B cell (primary cell): ENCODE data around the gene NELFA. TPM values are rescaled to one million over a fixed set of nuclear protein-coding genes. Genes with fewer than 3 reads are reported as not detected.

Source experiments
- ATAC-seq: fragments of 200-7000 bp; cut with Tn5 transposase; one replicate; pipeline ENCODE4 v1.10.0; 2021; ENCODE audit warnings: low read depth, mild to moderate bottlenecking, moderate number of reproducible peaks, moderate library complexity
- CTCF ChIA-PET: fragments of 350-600 bp; sonication (Branson Sonifier 250); formaldehyde crosslinking; loops from one replicate; lab custom pipeline; 2021; ENCODE audit warnings: antibody characterized with exemption, inconsistent platforms; lab: Charles Lee
- POLR2A ChIA-PET: fragments of 350-600 bp; sonication (Branson Sonifier 250); formaldehyde crosslinking; loops from one replicate; lab custom pipeline; 2021; ENCODE audit warnings: antibody characterized with exemption; lab: Charles Lee
- DNase-seq: peaks from one replicate; pipeline ENCODE4 v3.0.0; 2013
- H2AFZ ChIP-seq: 2 replicates; pipeline ENCODE4 v1.6.1; 2012; ENCODE audit warnings: mild to moderate bottlenecking, low read depth, low read length; ENCODE audit not compliant: insufficient read depth, poor library complexity, severe bottlenecking
- H3K27ac ChIP-seq, 2 donors: 1 replicate in 1 of 2; 2 replicates in 1 of 2; pipeline ENCODE4 v1.5.1; 2012 to 2013; ENCODE audit warnings: low read length in 2 of 2, mild to moderate bottlenecking in 2 of 2, moderate library complexity in 1 of 2
- H3K27me3 ChIP-seq, 4 experiments: fragments of 200-600 bp in 1 of 4; sonication (generic) in 1 of 4; replicated peaks in 1 of 4; 1 replicate in 2 of 4; 2 replicates in 2 of 4; pipeline versions ENCODE4 v1.6.1 to v1.7.0; 2013 to 2016; ENCODE audit warnings: low read length in 3 of 4, mild to moderate bottlenecking in 2 of 4, mixed read lengths in 1 of 4, moderate library complexity in 1 of 4; ENCODE audit not compliant: insufficient read depth in 4 of 4, control insufficient read depth in 3 of 4; ENCODE audit errors: control extremely low read depth in 1 of 4
- H3K36me3 ChIP-seq, 2 experiments: replicated peaks in 1 of 2; 1 replicate in 1 of 2; 2 replicates in 1 of 2; pipeline versions ENCODE4 v1.6.1 to v1.7.1; 2013; ENCODE audit warnings: low read length in 1 of 2; ENCODE audit not compliant: insufficient read depth in 2 of 2, control insufficient read depth in 1 of 2; ENCODE audit errors: control extremely low read depth in 1 of 2, extremely low read depth in 1 of 2
- H3K4me1 ChIP-seq, 2 donors: fragments of 200-600 bp in 1 of 2; sonication (generic) in 1 of 2; 1 replicate in 1 of 2; 2 replicates in 1 of 2; pipeline versions ENCODE4 v1.5.1 to v1.6.1; 2013 to 2017; ENCODE audit warnings: low read length in 2 of 2; ENCODE audit not compliant: control insufficient read depth in 2 of 2, insufficient read depth in 2 of 2
- H3K4me2 ChIP-seq: replicated peaks from 2 replicates; pipeline ENCODE3; 2012; ENCODE audit warnings: mild to moderate bottlenecking, low read depth, low read length; ENCODE audit not compliant: poor library complexity, severe bottlenecking
- H3K4me3 ChIP-seq, 5 experiments: fragments of 200-600 bp in 1 of 5; sonication (generic) in 1 of 5; 1 replicate in 3 of 5; 2 replicates in 2 of 5; pipeline versions ENCODE4 v1.5.1 to v1.7.0; 2011 to 2016; ENCODE audit warnings: low read length in 4 of 5, mild to moderate bottlenecking in 4 of 5, low read depth in 2 of 5, control low read depth in 1 of 5, moderate library complexity in 1 of 5; ENCODE audit not compliant: insufficient read depth in 1 of 5; ENCODE audit errors: control extremely low read depth in 1 of 5, extremely low read depth in 1 of 5
- H3K79me2 ChIP-seq: fragments of 200-600 bp; sonication (generic); one replicate; pipeline ENCODE4 v1.6.0; 2016; ENCODE audit warnings: low read length; ENCODE audit not compliant: control insufficient read depth, insufficient read depth
- H3K9ac ChIP-seq: fragments of 200-600 bp; sonication (generic); 2 replicates; pipeline ENCODE4 v1.6.1; 2017; ENCODE audit warnings: mild to moderate bottlenecking, low read length, moderate library complexity
- H3K9me3 ChIP-seq, 3 donors: one replicate each; pipeline versions ENCODE4 v1.6.1 to v1.7.1; 2013; ENCODE audit warnings: low read length in 2 of 3; ENCODE audit not compliant: control insufficient read depth in 2 of 3, insufficient read depth in 1 of 3; ENCODE audit errors: control extremely low read depth in 1 of 3
- H4K20me1 ChIP-seq: 2 replicates; pipeline ENCODE4 v1.6.0; 2012; ENCODE audit warnings: mild to moderate bottlenecking, low read length; ENCODE audit not compliant: insufficient read depth, control insufficient read depth, poor library complexity, severe bottlenecking
- H3K27ac Mint-ChIP-seq: one replicate; pipeline ENCODE4 v1.8.0; 2021; ENCODE audit warnings: mixed read lengths
- H3K27me3 Mint-ChIP-seq: one replicate; pipeline ENCODE4 v1.8.0; 2021; ENCODE audit warnings: mixed read lengths
- H3K4me1 Mint-ChIP-seq: one replicate; pipeline ENCODE4 v1.8.0; 2021; ENCODE audit warnings: mixed read lengths
- H3K4me3 Mint-ChIP-seq: one replicate; pipeline ENCODE4 v1.8.0; 2021; ENCODE audit warnings: mixed read lengths
- H3K9me3 Mint-ChIP-seq: one replicate; pipeline ENCODE4 v1.8.0; 2022; ENCODE audit warnings: mixed read lengths; ENCODE audit not compliant: insufficient read depth
- CTCF ChIP-seq: fragments of 200-600 bp; IDR thresholded peaks from one replicate; pipeline ENCODE4 v1.8.0; 2022; ENCODE audit warnings: antibody characterized with exemption, mild to moderate bottlenecking
- EZH2 ChIP-seq: IDR thresholded peaks from 2 replicates; pipeline ENCODE4 v1.6.1; 2012; ENCODE audit warnings: borderline replicate concordance, low read depth, mild to moderate bottlenecking, moderate library complexity, low read length; ENCODE audit not compliant: insufficient read depth, poor library complexity, severe bottlenecking
- WGBS: methylation state at CpG from one replicate; pipeline ENCODE4 v1.1.5; 2013; ENCODE audit warnings: missing lambda C conversion rate; ENCODE audit not compliant: insufficient coverage; 5-methylcytosine and 5-hydroxymethylcytosine counted together
- intact Hi-C: fragments of 100-400 bp; cut with micrococcal nuclease; formaldehyde crosslinking; loops from one replicate; pipeline ENCODE4 v1.10.0; 2022
- polyA plus RNA-seq: library from polyadenylated mRNA; depleted of rRNA; stranded (reverse); fragments of >200 nt; gene quantifications from 2 replicates; pipeline ENCODE4 v1.2.3, GENCODE V29; 2012
- total RNA-seq, 2 donors: library from RNA; stranded (reverse); fragments of 120-200 nt in 1 of 2; gene quantifications; 1 replicate in 1 of 2; 2 replicates in 1 of 2; pipeline versions ENCODE4 v1.2.3 to v1.2.4, GENCODE V29; 2013 to 2022

Gene NELFA
- total and polyA plus RNA-seq, 2 donors (not counting 1 experiment from before 2014, with no cell fraction given): 42.8 to 60.7 TPM

- ATAC-seq (no peak), DNase-seq (no peak)
- WGBS: 95% methylated on average over 13 of the region's 14 CpGs
- no peaks in the 10 kb centered on the region for H3K9me3 Mint-ChIP-seq
- no peak overlapping the region for H3K4me2 ChIP-seq
- ChIA-PET CTCF (no interaction called here), POLR2A (no interaction called here)
- H3K36me3 ChIP-seq: peaks cover 0 to 39% of the 10 kb centered on the region in 2 experiments
- no peaks in the 10 kb centered on the region for H4K20me1 ChIP-seq
- H3K79me2 ChIP-seq: no peaks in the 10 kb centered on the region
- no peaks in the 10 kb centered on the region for H3K4me1 ChIP-seq
- no peak overlapping the region for H3K27ac ChIP-seq
- H3K27me3 ChIP-seq: no peaks in the 10 kb centered on the region
- H3K4me1 Mint-ChIP-seq: no peaks in the 10 kb centered on the region
- H3K27me3 Mint-ChIP-seq: no peaks in the 10 kb centered on the region
- TF ChIP-seq CTCF (no peak), EZH2 (no peak)
- intact Hi-C loops: no loop called here
- H3K4me3 ChIP-seq: no peak overlapping the region
- H2AFZ ChIP-seq: no peak overlapping the region
- H3K4me3 Mint-ChIP-seq: no peak overlapping the region
- no peak overlapping the region for H3K27ac Mint-ChIP-seq
- H3K9ac ChIP-seq: no peak overlapping the region
- no peaks in the 10 kb centered on the region for H3K9me3 ChIP-seq
Measured at GRCh38 chr4:1975391-1975801, 33.4 kb downstream of the NELFA start.

- WGBS: 97% methylated on average over 8 of the region's 8 CpGs
- Mint-ChIP-seq H3K4me3 (no peak overlapping the region), H3K27ac (no peak overlapping the region), H3K9me3 (no peaks in the 10 kb centered on the region), H3K27me3 (no peaks in the 10 kb centered on the region), H3K4me1 (no peaks in the 10 kb centered on the region)
- Histone ChIP-seq H3K9ac (no peak overlapping the region), H3K4me1 (no peaks in the 10 kb centered on the region), H2AFZ (no peak overlapping the region), H3K79me2 (no peaks in the 10 kb centered on the region), H4K20me1 (no peaks in the 10 kb centered on the region), H3K4me2 (no peak overlapping the region), H3K9me3 (no peaks in the 10 kb centered on the region), H3K4me3 (no peak overlapping the region), H3K36me3 (peaks cover 0 to 34% of the 10 kb centered on the region in 2 experiments), H3K27me3 (no peaks in the 10 kb centered on the region), H3K27ac (no peak overlapping the region)
- ATAC-seq (no peak), DNase-seq (no peak)
- ChIA-PET CTCF (no interaction called here), POLR2A (no interaction called here)
- TF ChIP-seq CTCF (no peak), EZH2 (no peak)
- intact Hi-C loops: no loop called here
Measured at GRCh38 chr4:1974840-1975239, 33.9 kb downstream of the NELFA start.
